Ascending aorta (tissue), 2 donors: ENCODE results near the gene VSIR. TPM values are rescaled to one million over a fixed set of nuclear protein-coding genes. Genes with fewer than 3 reads are reported as not detected.

ENCODE experiments used
- DNase-seq, 2 donors: peaks; one replicate each; pipeline ENCODE4 v3.0.0-alpha.2; 2019; ENCODE audit warnings: low spot score in 2 of 2
- H3K27ac ChIP-seq, 2 donors: fragments of 200-600 bp; sonication (generic); one replicate each; pipeline ENCODE4 v1.5.1; 2016 to 2017; ENCODE audit warnings: mild to moderate bottlenecking in 1 of 2
- H3K27me3 ChIP-seq: fragments of 200-600 bp; sonication (generic); one replicate; pipeline ENCODE4 v1.5.1; 2017
- H3K36me3 ChIP-seq, 2 donors: fragments of 200-600 bp; sonication (generic); one replicate each; pipeline ENCODE4 v1.5.1; 2016
- H3K4me1 ChIP-seq, 2 donors: fragments of 200-600 bp; sonication (generic); one replicate each; pipeline ENCODE4 v1.5.1; 2016 to 2017; ENCODE audit warnings: mild to moderate bottlenecking in 1 of 2
- H3K4me3 ChIP-seq, 2 donors: fragments of 200-600 bp; sonication (generic); one replicate each; pipeline ENCODE4 v1.5.1; 2016 to 2017; ENCODE audit warnings: mild to moderate bottlenecking in 1 of 2
- H3K9me3 ChIP-seq, 2 donors: fragments of 200-600 bp; sonication (generic); one replicate each; pipeline ENCODE4 v1.5.1; 2016
- intact Hi-C: fragments of 100-400 bp; cut with DNase I; formaldehyde crosslinking; loops from one replicate; pipeline ENCODE4 v1.15.1; 2023
- total RNA-seq: library from RNA; depleted of rRNA; stranded (reverse); fragments of >200 nt; gene quantifications from one replicate; pipeline ENCODE4 v1.1.0, GENCODE V29; 2016
- TF ChIP-seq, protein P1 (sequence below), 3 experiments: fragments of 200-600 bp in 2 of 3; fragments of 450-650 bp in 1 of 3; sonication (generic) in 2 of 3; IDR thresholded peaks; one replicate each; pipeline ENCODE4 v1.5.1; 2016 to 2019; ENCODE audit warnings: antibody characterized with exemption in 3 of 3, mild to moderate bottlenecking in 1 of 3, moderate library complexity in 1 of 3

Gene VSIR
- total RNA-seq, 1 donor from 2014 or later, result 193 TPM

DNA sequence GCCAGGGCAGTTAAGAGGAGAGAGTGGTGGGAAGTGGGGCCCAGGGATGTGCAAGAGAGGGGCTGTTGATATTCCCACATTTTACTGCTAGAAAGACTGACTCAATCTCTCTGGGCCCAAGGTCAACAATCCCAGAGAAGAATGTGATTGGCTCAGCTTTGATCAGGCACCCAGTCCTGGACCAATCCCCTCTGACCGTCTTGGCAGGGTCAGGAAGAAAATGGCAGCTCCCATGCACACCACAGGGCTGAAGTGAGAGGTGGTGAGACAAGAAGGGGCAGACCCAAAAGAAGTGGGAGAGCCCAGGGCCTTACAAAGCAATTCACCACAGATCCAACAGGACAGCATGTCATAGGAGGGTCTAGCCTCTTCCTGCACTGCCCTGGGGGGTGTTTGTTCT is 50.5 kb downstream of the VSIR start:
- TF ChIP-seq, protein P1, sequence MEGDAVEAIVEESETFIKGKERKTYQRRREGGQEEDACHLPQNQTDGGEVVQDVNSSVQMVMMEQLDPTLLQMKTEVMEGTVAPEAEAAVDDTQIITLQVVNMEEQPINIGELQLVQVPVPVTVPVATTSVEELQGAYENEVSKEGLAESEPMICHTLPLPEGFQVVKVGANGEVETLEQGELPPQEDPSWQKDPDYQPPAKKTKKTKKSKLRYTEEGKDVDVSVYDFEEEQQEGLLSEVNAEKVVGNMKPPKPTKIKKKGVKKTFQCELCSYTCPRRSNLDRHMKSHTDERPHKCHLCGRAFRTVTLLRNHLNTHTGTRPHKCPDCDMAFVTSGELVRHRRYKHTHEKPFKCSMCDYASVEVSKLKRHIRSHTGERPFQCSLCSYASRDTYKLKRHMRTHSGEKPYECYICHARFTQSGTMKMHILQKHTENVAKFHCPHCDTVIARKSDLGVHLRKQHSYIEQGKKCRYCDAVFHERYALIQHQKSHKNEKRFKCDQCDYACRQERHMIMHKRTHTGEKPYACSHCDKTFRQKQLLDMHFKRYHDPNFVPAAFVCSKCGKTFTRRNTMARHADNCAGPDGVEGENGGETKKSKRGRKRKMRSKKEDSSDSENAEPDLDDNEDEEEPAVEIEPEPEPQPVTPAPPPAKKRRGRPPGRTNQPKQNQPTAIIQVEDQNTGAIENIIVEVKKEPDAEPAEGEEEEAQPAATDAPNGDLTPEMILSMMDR (IDR thresholded peaks at IDR 0.05), result no peak
- Histone ChIP-seq H3K4me3 (no peak overlapping the region), H3K9me3 (no peaks in the 10 kb centered on the region), H3K4me1 (peaks cover 3 to 15% of the 10 kb centered on the region in 2 donors), H3K27ac (no peak overlapping the region), H3K27me3 (no peaks in the 10 kb centered on the region), H3K36me3 (no peaks in the 10 kb centered on the region)
- intact Hi-C loops, result no loop called here
- DNase-seq, result no peak

DNA sequence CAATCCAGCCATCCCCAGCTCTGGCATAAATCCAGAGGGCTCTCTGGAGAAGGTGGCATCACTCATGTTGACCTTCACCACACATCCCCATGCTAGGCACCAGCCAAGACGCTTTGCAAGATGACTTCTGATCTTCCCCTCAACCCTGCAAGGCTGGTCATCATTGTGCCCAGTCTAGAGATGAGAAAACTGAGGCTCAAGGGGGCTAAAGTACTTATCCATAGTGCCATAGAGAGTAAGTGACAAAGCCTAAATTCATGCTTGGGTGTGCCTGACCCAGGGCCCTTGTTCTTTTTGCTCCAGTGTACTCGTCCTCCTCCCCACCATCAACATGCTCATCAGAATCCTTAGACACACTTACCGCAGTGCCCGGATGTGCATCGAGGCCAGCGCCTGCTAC is 52.0 kb downstream of the VSIR start:
- Histone ChIP-seq H3K27me3 (no peaks in the 10 kb centered on the region), H3K4me3 (no peak overlapping the region), H3K36me3 (no peaks in the 10 kb centered on the region), H3K27ac (no peak overlapping the region), H3K4me1 (peaks cover 3 to 16% of the 10 kb centered on the region in 2 donors), H3K9me3 (no peaks in the 10 kb centered on the region)
- DNase-seq, result no peak
- TF ChIP-seq, protein P1 (IDR thresholded peaks at IDR 0.05), result no peak
- intact Hi-C loops, result no loop called here

DNA sequence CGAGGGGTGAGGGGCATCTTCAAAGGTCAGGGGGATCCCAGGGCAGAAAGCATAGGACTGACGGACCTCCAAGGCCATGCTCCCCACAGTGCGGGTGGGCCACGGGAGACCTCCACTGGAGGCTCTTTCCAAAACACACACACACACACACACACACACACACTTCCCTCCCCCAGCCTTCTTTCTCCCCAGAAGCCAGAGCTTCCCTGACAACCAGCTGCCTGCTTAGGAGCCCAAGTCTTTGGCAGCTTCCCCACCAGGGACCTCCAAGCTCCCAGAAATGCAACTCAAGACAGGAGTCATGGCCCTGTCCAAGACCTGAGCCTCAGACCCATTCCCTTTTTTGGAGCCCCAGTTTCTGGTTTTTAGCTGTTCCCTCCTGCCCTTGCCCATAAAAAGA is 53.0 kb downstream of the VSIR start:
- no peak overlapping the region for H3K27ac ChIP-seq
- peaks cover 3 to 19% of the 10 kb centered on the region in 2 donors for H3K4me1 ChIP-seq

DNA sequence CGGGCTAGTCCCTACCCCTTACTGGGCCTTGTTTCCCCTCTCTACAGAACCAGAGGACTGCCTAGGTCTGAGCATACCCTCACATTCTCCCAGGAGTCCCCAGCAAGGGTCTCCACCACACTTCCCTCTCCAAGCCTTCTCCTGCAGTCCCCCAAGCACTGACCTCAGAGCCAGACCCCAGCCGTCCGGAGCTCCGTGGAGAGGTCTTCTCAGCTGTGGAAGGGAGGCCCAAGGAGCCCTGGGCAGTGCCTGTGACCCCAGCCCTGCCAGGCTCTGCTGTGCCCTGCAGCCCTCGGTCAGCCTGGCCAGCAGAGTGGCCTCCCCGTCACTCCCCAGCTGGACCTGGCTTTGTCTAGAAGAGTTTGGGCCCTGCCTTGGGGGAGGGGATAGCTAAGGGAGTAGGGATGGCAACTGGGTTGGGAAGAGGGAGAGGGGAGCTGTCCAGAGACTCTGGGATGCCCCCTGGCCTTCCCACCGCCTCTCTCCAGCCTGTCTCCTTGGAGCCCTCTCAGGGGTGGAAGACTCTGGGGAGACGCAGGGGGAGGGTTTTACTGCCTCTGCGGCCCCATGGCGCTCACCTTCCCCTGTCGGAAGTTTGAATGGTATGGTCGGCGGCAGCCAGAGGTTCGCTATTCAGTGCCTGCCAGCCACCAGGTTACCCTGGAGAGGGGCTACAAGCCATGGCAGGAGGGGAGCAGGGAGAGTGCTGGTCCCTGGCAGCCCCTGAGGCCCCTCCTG is 53.7 kb downstream of the VSIR start, which contains the start of gene C10orf105:
TSS of gene C10orf105 (minus strand) at position 315 of the 738 bp plus-strand sequence. CDS start 3,441 bp downstream, outside the sequence.
- TF ChIP-seq, protein P1 (IDR thresholded peaks at IDR 0.05), result no peak
- no peak within 1 kb of the TSS for H3K4me3 ChIP-seq
- no peak for DNase-seq
- H3K27me3 ChIP-seq, result no peaks in the 10 kb centered on the region
- H3K27ac ChIP-seq, result peak within 1 kb of the TSS in 1 of 2 donors; percentile 59
- H3K4me1 ChIP-seq, result peaks cover 4 to 26% of the 10 kb centered on the region in 2 donors
- intact Hi-C loops, result loop anchor here (10.0 kb wide), 1 partner anchor 175 kb away; no protein-coding TSS in a partner anchor
- H3K36me3 ChIP-seq, result no peaks in the 10 kb centered on the region
- no peaks in the 10 kb centered on the region for H3K9me3 ChIP-seq

More for the DNA sequence above, 53.0 kb downstream of the VSIR start:
- H3K4me3 ChIP-seq, result no peak overlapping the region
- no peaks in the 10 kb centered on the region for H3K36me3 ChIP-seq
- TF ChIP-seq, protein P1 (IDR thresholded peaks at IDR 0.05), result no peak
- no peaks in the 10 kb centered on the region for H3K9me3 ChIP-seq
- no peak for DNase-seq
- H3K27me3 ChIP-seq, result no peaks in the 10 kb centered on the region
- intact Hi-C loops, result no loop called here

DNA sequence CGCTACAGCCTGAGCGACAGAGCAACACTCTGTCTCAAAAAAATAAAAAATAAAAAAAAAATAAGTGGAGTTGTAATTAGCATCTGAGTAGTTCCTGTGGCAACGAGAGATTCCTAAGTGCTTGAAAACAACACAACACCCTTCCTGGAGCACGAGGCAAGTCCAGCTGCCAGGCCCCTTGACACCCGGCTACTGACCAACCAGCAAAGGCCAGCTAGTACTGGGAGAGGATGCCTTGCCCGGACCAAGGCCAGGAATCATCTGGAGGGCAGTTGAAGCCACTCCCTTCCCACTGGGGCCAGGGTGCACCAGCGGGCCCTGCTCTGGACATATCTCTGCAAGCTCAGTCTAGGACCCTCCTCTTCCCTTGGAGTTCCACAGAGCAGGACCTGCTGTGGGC is 54.3 kb downstream of the VSIR start:
- Histone ChIP-seq H3K27me3 (no peaks in the 10 kb centered on the region), H3K9me3 (no peaks in the 10 kb centered on the region), H3K4me1 (peaks cover 9 to 32% of the 10 kb centered on the region in 2 donors), H3K36me3 (no peaks in the 10 kb centered on the region), H3K4me3 (no peak overlapping the region), H3K27ac (peak overlapping the region in 1 of 2 donors; percentile 59)
- intact Hi-C loops, result loop anchor here (10.0 kb wide), 1 partner anchor 176 kb away; no protein-coding TSS in a partner anchor
- peak in 1 of 2 donors; percentile 77 for DNase-seq
- TF ChIP-seq, protein P1 (IDR thresholded peaks at IDR 0.05), result no peak
